GM12891 (cell line): ENCODE data around the gene F12.

ENCODE experiments used
- PAX5 ChIP-seq: IDR thresholded peaks from 2 replicates; pipeline ENCODE4 v1.6.1; 2011; ENCODE audit warnings: low read length, moderate library complexity, mild to moderate bottlenecking; ENCODE audit not compliant: insufficient read depth, severe bottlenecking
- POLR2A ChIP-seq: IDR thresholded peaks from 2 replicates; pipeline ENCODE4 v1.6.1; 2011; ENCODE audit warnings: low read depth, low read length, control low read depth
- POLR2AphosphoS5 ChIP-seq: IDR thresholded peaks from 2 replicates; pipeline ENCODE4 v1.6.1; 2011; ENCODE audit warnings: low read depth, low read length, control low read depth
- SPI1 ChIP-seq: IDR thresholded peaks from 2 replicates; pipeline ENCODE4 v1.6.1; 2011; ENCODE audit warnings: low read depth, low read length, control low read depth
- TAF1 ChIP-seq: IDR thresholded peaks from 2 replicates; pipeline ENCODE4 v1.6.1; 2011; ENCODE audit warnings: low read depth, low read length, control low read depth

DNA sequence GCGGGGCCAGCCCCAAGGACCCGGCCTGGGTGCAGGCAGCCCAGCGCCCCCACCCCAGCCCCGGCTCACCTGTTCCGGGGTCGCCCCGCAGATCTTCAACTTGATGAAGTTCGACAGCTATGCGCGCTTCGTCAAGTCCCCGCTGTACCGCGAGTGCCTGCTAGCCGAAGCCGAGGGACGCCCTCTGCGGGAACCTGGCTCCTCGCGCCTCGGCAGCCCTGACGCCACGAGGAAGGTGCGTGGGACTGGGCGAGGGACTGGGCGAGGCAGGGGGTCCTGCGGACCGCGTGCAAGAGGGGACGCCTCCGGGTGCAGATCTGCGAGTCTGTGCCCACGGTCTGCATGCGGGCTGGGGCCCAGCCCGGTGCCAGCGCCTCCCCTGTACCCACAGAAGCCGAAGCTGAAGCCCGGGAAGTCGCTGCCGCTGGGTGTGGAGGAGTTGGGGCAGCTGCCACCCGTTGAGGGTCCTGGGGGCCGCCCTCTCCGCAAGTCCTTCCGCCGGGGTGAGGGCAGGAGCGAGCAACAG, 42.0 kb downstream of the F12 start:
- no peak for TF ChIP-seq POLR2AphosphoS5
- no peak for TF ChIP-seq POLR2A
- no peak for TF ChIP-seq TAF1
- TF ChIP-seq PAX5 = no peak
- TF ChIP-seq SPI1 = no peak
